ENCODE results near the gene ADAMTS17. TPM values are rescaled to one million over a fixed set of nuclear protein-coding genes. Genes with fewer than 3 reads are reported as not detected.

ADAMTS17 gene
- total and polyA plus RNA-seq, 9 of the 15 experiments (the other 6 are each of a cell fraction or from before 2014, with no cell fraction given): 0.01 to 0.14 (median 0.07) TPM; not detected in 6

DNA sequence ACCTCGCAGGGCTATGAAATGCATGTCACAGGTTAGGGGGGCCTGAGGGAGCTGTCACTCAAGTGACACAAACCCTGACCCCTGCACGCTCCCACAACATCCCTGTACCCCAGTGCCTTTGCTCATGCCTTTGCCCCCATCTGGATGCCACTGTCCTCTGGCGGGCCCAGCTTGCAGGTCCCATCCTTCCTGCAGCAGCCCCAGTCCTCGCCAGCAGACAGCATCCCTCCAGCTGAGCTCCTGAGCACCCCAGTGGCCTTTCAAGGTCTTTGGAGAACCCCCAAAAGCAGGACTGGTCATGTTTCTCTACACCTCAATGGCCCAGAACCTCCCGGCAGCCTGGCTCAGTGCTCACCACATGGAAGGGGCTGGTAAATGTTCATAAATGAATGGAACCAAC is 170.4 kb downstream of the ADAMTS17 start:
- Histone ChIP-seq H3K79me2 (ENCODE audit: control insufficient read depth, insufficient read depth, low read length) (no peaks in the 10 kb centered on the region), H2AFZ (ENCODE audit: low read depth, low read length) (no peak overlapping the region), H3K36me3 (ENCODE audit: control insufficient read depth, insufficient read depth, low read length) (no peaks in the 10 kb centered on the region), H3K4me2 (ENCODE audit: insufficient read depth, low read length) (no peak overlapping the region), H3K27ac (ENCODE audit: extremely low read depth, low read depth, low read length) (no peak overlapping the region), H3K4me3 (no peak overlapping the region), H3K9me1 (ENCODE audit: control insufficient read depth, insufficient read depth, low read length) (no peaks in the 10 kb centered on the region), H3K9ac (ENCODE audit: insufficient read depth in 1 of 2, low read depth in 2 of 2, low read length in 2 of 2) (no peak overlapping the region), H3K4me1 (replicated peaks in 1 of 2; ENCODE audit: control insufficient read depth in 2 of 2, insufficient read depth in 2 of 2, low read length in 2 of 2) (no peaks in the 10 kb centered on the region), H3K27me3 (ENCODE audit: control insufficient read depth in 2 of 2, insufficient read depth in 2 of 2, low read length in 2 of 2) (peaks cover 0 to 27% of the 10 kb centered on the region in 2 experiments; a peak in 2 of 5 replicates), H3K9me3 (replicated peaks; ENCODE audit: control insufficient read depth, insufficient read depth, low read depth, low read length) (no peaks in the 10 kb centered on the region), H4K20me1 (replicated peaks; ENCODE audit: control insufficient read depth, insufficient read depth, low read length) (no peaks in the 10 kb centered on the region)
- no peak for TF ChIP-seq ZBTB8A (IDR thresholded peaks at IDR 0.05; ENCODE audit: partially characterized antibody)
- no peak for TF ChIP-seq SMAD3 (CRISPR knock-in tag; conservative IDR thresholded peaks at IDR 0.05)
- no peak for TF ChIP-seq LCOR (CRISPR knock-in tag; IDR thresholded peaks at IDR 0.05)
- TF ChIP-seq GABPA (tag; conservative IDR thresholded peaks at IDR 0.05; ENCODE audit: low read depth): no peak
- no peak for TF ChIP-seq SPI1 (IDR thresholded peaks at IDR 0.05; ENCODE audit: borderline replicate concordance, low read depth, low read length)
- TF ChIP-seq KLF1 (tag; IDR thresholded peaks at IDR 0.05): no peak
- no peak for TF ChIP-seq ETV6 (IDR thresholded peaks at IDR 0.05; ENCODE audit: borderline replicate concordance in 1 of 2, low read depth in 2 of 2, low read length in 1 of 2)
- TF ChIP-seq ETV6 (CRISPR knock-in tag; IDR thresholded peaks at IDR 0.05; ENCODE audit: borderline replicate concordance): no peak
- TF ChIP-seq, protein P1, sequence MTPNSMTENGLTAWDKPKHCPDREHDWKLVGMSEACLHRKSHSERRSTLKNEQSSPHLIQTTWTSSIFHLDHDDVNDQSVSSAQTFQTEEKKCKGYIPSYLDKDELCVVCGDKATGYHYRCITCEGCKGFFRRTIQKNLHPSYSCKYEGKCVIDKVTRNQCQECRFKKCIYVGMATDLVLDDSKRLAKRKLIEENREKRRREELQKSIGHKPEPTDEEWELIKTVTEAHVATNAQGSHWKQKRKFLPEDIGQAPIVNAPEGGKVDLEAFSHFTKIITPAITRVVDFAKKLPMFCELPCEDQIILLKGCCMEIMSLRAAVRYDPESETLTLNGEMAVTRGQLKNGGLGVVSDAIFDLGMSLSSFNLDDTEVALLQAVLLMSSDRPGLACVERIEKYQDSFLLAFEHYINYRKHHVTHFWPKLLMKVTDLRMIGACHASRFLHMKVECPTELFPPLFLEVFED (CRISPR knock-in tag; conservative IDR thresholded peaks at IDR 0.05): no peak
- TF ChIP-seq, protein P2, sequence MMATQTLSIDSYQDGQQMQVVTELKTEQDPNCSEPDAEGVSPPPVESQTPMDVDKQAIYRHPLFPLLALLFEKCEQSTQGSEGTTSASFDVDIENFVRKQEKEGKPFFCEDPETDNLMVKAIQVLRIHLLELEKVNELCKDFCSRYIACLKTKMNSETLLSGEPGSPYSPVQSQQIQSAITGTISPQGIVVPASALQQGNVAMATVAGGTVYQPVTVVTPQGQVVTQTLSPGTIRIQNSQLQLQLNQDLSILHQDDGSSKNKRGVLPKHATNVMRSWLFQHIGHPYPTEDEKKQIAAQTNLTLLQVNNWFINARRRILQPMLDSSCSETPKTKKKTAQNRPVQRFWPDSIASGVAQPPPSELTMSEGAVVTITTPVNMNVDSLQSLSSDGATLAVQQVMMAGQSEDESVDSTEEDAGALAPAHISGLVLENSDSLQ (IDR thresholded peaks at IDR 0.05): no peak
- 0% methylated on average over 4 of the region's 5 CpGs for WGBS (ENCODE audit: insufficient coverage, low coverage, missing lambda C conversion rate)
- ChIA-PET POLR2A (no interaction called here), CTCF (ENCODE audit: low intra/inter-chr PET ratio) (no interaction called here)
- no peak for FAIRE-seq
- in situ Hi-C loops (cut with MboI): no loop called here
- no TSS peak for BruUV-seq (replicated peaks)
- ATAC-seq: no peak
- no peak for DNase-seq (ENCODE audit: extremely low read depth in 1 of 4, low spot score in 3 of 4)
- intact Hi-C loops (cut with micrococcal nuclease): no loop called here
